Activated CD4-positive, alpha-beta T cell treated with anti-CD3 and anti-CD28 coated beads for 36 hours (primary cell): ENCODE data around the gene GBA3. TPM values are rescaled to one million over a fixed set of nuclear protein-coding genes. Genes with fewer than 3 reads are reported as not detected.

Experiments
- ATAC-seq: fragments of 200-7000 bp; cut with Tn5 transposase; one replicate; pipeline ENCODE4 v1.10.0; 2021; ENCODE audit warnings: mild to moderate bottlenecking, moderate library complexity
- CTCF ChIA-PET: fragments of 350-600 bp; sonication (Branson Sonifier 250); formaldehyde crosslinking; loops from one replicate; lab custom pipeline; 2021; ENCODE audit warnings: antibody characterized with exemption; lab: Charles Lee
- POLR2A ChIA-PET: fragments of 350-600 bp; sonication (Branson Sonifier 250); formaldehyde crosslinking; loops from one replicate; lab custom pipeline; 2021; ENCODE audit warnings: antibody characterized with exemption, inconsistent platforms; lab: Charles Lee
- DNase-seq: peaks from one replicate; pipeline ENCODE4 v3.0.0-alpha.2; 2020
- H3K27ac Mint-ChIP-seq: one replicate; pipeline ENCODE4 v1.8.0; 2021; ENCODE audit warnings: mixed read lengths
- H3K27me3 Mint-ChIP-seq: one replicate; pipeline ENCODE4 v1.8.0; 2021; ENCODE audit warnings: mixed read lengths
- H3K36me3 Mint-ChIP-seq: one replicate; pipeline ENCODE4 v1.8.0; 2021; ENCODE audit warnings: low read depth, mixed read lengths
- H3K4me1 Mint-ChIP-seq: one replicate; pipeline ENCODE4 v1.8.0; 2021; ENCODE audit warnings: mixed read lengths
- H3K4me3 Mint-ChIP-seq: one replicate; pipeline ENCODE4 v1.8.0; 2021; ENCODE audit warnings: mild to moderate bottlenecking, moderate library complexity, mixed read lengths
- H3K9me3 Mint-ChIP-seq: one replicate; pipeline ENCODE4 v1.8.0; 2021; ENCODE audit warnings: low read depth, mixed read lengths
- intact Hi-C, 2 experiments: fragments of 100-400 bp; cut with DNase I in 1 of 2; cut with micrococcal nuclease in 1 of 2; formaldehyde crosslinking; loops; one replicate each; pipeline versions ENCODE4 v1.14.2 to v1.15.1; 2022 to 2024; cut with DNase I, micrococcal nuclease
- total RNA-seq, 2 experiments: library from RNA; stranded (reverse); gene quantifications; one replicate each; pipeline ENCODE4 v1.2.3, GENCODE V29; 2021

Gene GBA3
- total RNA-seq, 2 experiments from 2014 or later, result not detected

GRCh38 chr4:22850630-22851029, 157.9 kb downstream of the GBA3 start:
- H3K27me3 Mint-ChIP-seq, result peaks cover 2% of the 10 kb centered on the region
- POLR2A ChIA-PET, result no interaction called here
- no peak overlapping the region for H3K27ac Mint-ChIP-seq
- no peaks in the 10 kb centered on the region for H3K4me1 Mint-ChIP-seq
- intact Hi-C loops, result no loop called here
- H3K36me3 Mint-ChIP-seq, result no peaks in the 10 kb centered on the region
- no peak overlapping the region for H3K4me3 Mint-ChIP-seq
- CTCF ChIA-PET, result interaction anchor here (1.5 kb wide), 1 partner anchor 10 kb away, joined by 3 read pairs; no protein-coding TSS in a partner anchor
- DNase-seq (no peak), ATAC-seq (no peak)
- peaks cover 4% of the 10 kb centered on the region for H3K9me3 Mint-ChIP-seq

- no peaks in the 10 kb centered on the region for H3K4me1 Mint-ChIP-seq
- H3K27me3 Mint-ChIP-seq, result peaks cover 5% of the 10 kb centered on the region
- H3K9me3 Mint-ChIP-seq, result peaks cover 2% of the 10 kb centered on the region
- ATAC-seq (no peak), DNase-seq (no peak)
- intact Hi-C loops, result no loop called here
- POLR2A ChIA-PET, result no interaction called here
- H3K27ac Mint-ChIP-seq, result no peak overlapping the region
- H3K36me3 Mint-ChIP-seq, result no peaks in the 10 kb centered on the region
- CTCF ChIA-PET, result no interaction called here
- H3K4me3 Mint-ChIP-seq, result no peak overlapping the region
These were observed 164.7 kb downstream of the GBA3 start for GRCh38 chr4:22857411-22857810.

GRCh38 chr4:22859318-22859717, 166.6 kb downstream of the GBA3 start:
- H3K27ac Mint-ChIP-seq, result no peak overlapping the region
- H3K4me1 Mint-ChIP-seq, result no peaks in the 10 kb centered on the region
- intact Hi-C loops, result no loop called here
- H3K9me3 Mint-ChIP-seq, result no peaks in the 10 kb centered on the region
- no peaks in the 10 kb centered on the region for H3K36me3 Mint-ChIP-seq
- POLR2A ChIA-PET, result interaction anchor here (0.6 kb wide), 1 partner anchor 739 kb away, joined by 3 read pairs; no protein-coding TSS in a partner anchor
- CTCF ChIA-PET, result no interaction called here
- no peak for ATAC-seq
- DNase-seq, result no peak
- H3K27me3 Mint-ChIP-seq, result peaks cover 2% of the 10 kb centered on the region
- no peak overlapping the region for H3K4me3 Mint-ChIP-seq

Other genes with a start within 250 kb of the GBA3 start
- 10 to 100 TPM; 10.8 to 15.2 TPM for gene ADGRA3, start 176.9 kb upstream of the GBA3 start, total RNA-seq